Endothelial cell of hepatic sinusoid (primary cell): ENCODE measurements around the gene CYP1A2.

ENCODE experiments used
- in situ Hi-C: cut with HindIII; loops from 2 replicates; pipeline ENCODE4 v1.10.0; 2017; ENCODE audit warnings: low sequenced_read_pairs

Gene CYP1A2

GRCh38 chr15:74787251-74788041 is 38.8 kb downstream of the CYP1A2 start:
- in situ Hi-C loops = no loop called here

- in situ Hi-C loops = no loop called here
Observed at GRCh38 chr15:74788042-74788682, 39.5 kb downstream of the CYP1A2 start.

- in situ Hi-C loops = no loop called here
Observed at GRCh38 chr15:74788683-74789151, 40.1 kb downstream of the CYP1A2 start.

GRCh38 chr15:74789171-74789631 is 40.6 kb downstream of the CYP1A2 start:
- in situ Hi-C loops = no loop called here

- in situ Hi-C loops = no loop called here
Observed at GRCh38 chr15:74789741-74790079, 41.1 kb downstream of the CYP1A2 start.

- in situ Hi-C loops = no loop called here
Observed at GRCh38 chr15:74790080-74790916, 41.7 kb downstream of the CYP1A2 start.

GRCh38 chr15:74791007-74791406 is 42.4 kb downstream of the CYP1A2 start:
- in situ Hi-C loops = no loop called here

GRCh38 chr15:74791667-74792066 is 43.0 kb downstream of the CYP1A2 start:
- in situ Hi-C loops = no loop called here

- in situ Hi-C loops = no loop called here
Observed at GRCh38 chr15:74792227-74793016, 43.8 kb downstream of the CYP1A2 start.

GRCh38 chr15:74793135-74794028 is 44.7 kb downstream of the CYP1A2 start:
- in situ Hi-C loops = no loop called here

- in situ Hi-C loops = no loop called here
Observed at GRCh38 chr15:74794248-74794969, 45.8 kb downstream of the CYP1A2 start.

- in situ Hi-C loops = no loop called here
Observed at GRCh38 chr15:74794970-74795349, 46.3 kb downstream of the CYP1A2 start.

GRCh38 chr15:74795966-74796625 is 47.5 kb downstream of the CYP1A2 start:
- in situ Hi-C loops = no loop called here

GRCh38 chr15:74798388-74799254 is 50.0 kb downstream of the CYP1A2 start:
- in situ Hi-C loops = no loop called here

GRCh38 chr15:74799255-74799855 is 50.7 kb downstream of the CYP1A2 start:
- in situ Hi-C loops = no loop called here

- in situ Hi-C loops = no loop called here
Observed at GRCh38 chr15:74799856-74800558, 51.4 kb downstream of the CYP1A2 start.
